ENCODE results near the gene ODAD4. TPM values are rescaled to one million over a fixed set of nuclear protein-coding genes. Genes with fewer than 3 reads are reported as not detected.
A peak's percentile ranks its signal among the peaks of the same experiment; 100 is the strongest.

ODAD4 gene
- total and polyA plus RNA-seq, 4 donors = 0.07 to 1.0 (median 0.23) TPM

- peaks cover 17 to 44% (median 33%) of the 10 kb centered on the region in 4 donors for H3K36me3 ChIP-seq (ENCODE audit: control insufficient read depth in 4 of 4, insufficient read depth in 3 of 4, low read depth in 1 of 4, low read length in 3 of 4)
- H3K27ac ChIP-seq (ENCODE audit: low read depth in 1 of 2, low read length in 2 of 2) = peak overlapping the region; percentile 62 to 79
- H3K4me1 ChIP-seq (ENCODE audit: control insufficient read depth in 4 of 4, insufficient read depth in 4 of 4, low read length in 3 of 4) = peaks cover 11 to 44% (median 31%) of the 10 kb centered on the region in 4 donors
- WGBS = 39% methylated on average over 11 of the region's 11 CpGs
- peak in 1 of 2 donors; percentile 19 for TF ChIP-seq RAD21 (IDR thresholded peaks at IDR 0.05)
- TF ChIP-seq EGR1 (IDR thresholded peaks at IDR 0.05; ENCODE audit: low read depth in 2 of 2) = peak; percentile 40 to 58
- TF ChIP-seq HNF4A (conservative IDR thresholded peaks at IDR 0.05) = peak; percentile 16 to 20
- TF ChIP-seq, protein P1, sequence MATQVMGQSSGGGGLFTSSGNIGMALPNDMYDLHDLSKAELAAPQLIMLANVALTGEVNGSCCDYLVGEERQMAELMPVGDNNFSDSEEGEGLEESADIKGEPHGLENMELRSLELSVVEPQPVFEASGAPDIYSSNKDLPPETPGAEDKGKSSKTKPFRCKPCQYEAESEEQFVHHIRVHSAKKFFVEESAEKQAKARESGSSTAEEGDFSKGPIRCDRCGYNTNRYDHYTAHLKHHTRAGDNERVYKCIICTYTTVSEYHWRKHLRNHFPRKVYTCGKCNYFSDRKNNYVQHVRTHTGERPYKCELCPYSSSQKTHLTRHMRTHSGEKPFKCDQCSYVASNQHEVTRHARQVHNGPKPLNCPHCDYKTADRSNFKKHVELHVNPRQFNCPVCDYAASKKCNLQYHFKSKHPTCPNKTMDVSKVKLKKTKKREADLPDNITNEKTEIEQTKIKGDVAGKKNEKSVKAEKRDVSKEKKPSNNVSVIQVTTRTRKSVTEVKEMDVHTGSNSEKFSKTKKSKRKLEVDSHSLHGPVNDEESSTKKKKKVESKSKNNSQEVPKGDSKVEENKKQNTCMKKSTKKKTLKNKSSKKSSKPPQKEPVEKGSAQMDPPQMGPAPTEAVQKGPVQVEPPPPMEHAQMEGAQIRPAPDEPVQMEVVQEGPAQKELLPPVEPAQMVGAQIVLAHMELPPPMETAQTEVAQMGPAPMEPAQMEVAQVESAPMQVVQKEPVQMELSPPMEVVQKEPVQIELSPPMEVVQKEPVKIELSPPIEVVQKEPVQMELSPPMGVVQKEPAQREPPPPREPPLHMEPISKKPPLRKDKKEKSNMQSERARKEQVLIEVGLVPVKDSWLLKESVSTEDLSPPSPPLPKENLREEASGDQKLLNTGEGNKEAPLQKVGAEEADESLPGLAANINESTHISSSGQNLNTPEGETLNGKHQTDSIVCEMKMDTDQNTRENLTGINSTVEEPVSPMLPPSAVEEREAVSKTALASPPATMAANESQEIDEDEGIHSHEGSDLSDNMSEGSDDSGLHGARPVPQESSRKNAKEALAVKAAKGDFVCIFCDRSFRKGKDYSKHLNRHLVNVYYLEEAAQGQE (IDR thresholded peaks at IDR 0.05) = no peak
- peak; percentile 23 for TF ChIP-seq SP1 (IDR thresholded peaks at IDR 0.05)
- peak in 1 of 2 donors; percentile 25 for TF ChIP-seq RXRA (IDR thresholded peaks at IDR 0.05)
- no peak for TF ChIP-seq HNF4G (IDR thresholded peaks at IDR 0.05)
- TF ChIP-seq YY1 (IDR thresholded peaks at IDR 0.05) = peak; percentile 16
- no peak for DNase-seq (ENCODE audit: low spot score)
- no peaks in the 10 kb centered on the region for H3K27me3 ChIP-seq (ENCODE audit: control insufficient read depth in 4 of 4, insufficient read depth in 4 of 4, low read length in 3 of 4)
- no peak overlapping the region for H3K4me3 ChIP-seq (ENCODE audit: low read depth in 1 of 3, low read length in 3 of 3)
- no peaks in the 10 kb centered on the region for H3K9me3 ChIP-seq (ENCODE audit: control insufficient read depth in 4 of 4, low read length in 3 of 4)
- peak overlapping the region; percentile 51 to 78 for H3K9ac ChIP-seq (ENCODE audit: low read depth in 1 of 2, low read length in 2 of 2)
Measured at GRCh38 chr17:41976142-41976768, 45.8 kb downstream of the ODAD4 start.

GRCh38 chr17:41977991-41978390 lies 47.6 kb downstream of the ODAD4 start:
- Histone ChIP-seq H3K4me3 (ENCODE audit: low read depth in 1 of 3, low read length in 3 of 3) (no peak overlapping the region), H3K4me1 (ENCODE audit: control insufficient read depth in 4 of 4, insufficient read depth in 4 of 4, low read length in 3 of 4) (peaks cover 9 to 29% (median 21%) of the 10 kb centered on the region in 4 donors), H3K9me3 (ENCODE audit: control insufficient read depth in 4 of 4, low read length in 3 of 4) (no peaks in the 10 kb centered on the region), H3K9ac (ENCODE audit: low read depth in 1 of 2, low read length in 2 of 2) (no peak overlapping the region), H3K27me3 (ENCODE audit: control insufficient read depth in 4 of 4, insufficient read depth in 4 of 4, low read length in 3 of 4) (no peaks in the 10 kb centered on the region), H3K27ac (ENCODE audit: low read depth in 1 of 2, low read length in 2 of 2) (no peak overlapping the region), H3K36me3 (ENCODE audit: control insufficient read depth in 4 of 4, insufficient read depth in 3 of 4, low read depth in 1 of 4, low read length in 3 of 4) (peaks cover 19 to 55% (median 42%) of the 10 kb centered on the region in 4 donors)
- WGBS = 94% methylated on average over 4 of the region's 4 CpGs
- TF ChIP-seq JUND (IDR thresholded peaks at IDR 0.05) = no peak
- TF ChIP-seq RXRA (IDR thresholded peaks at IDR 0.05) = no peak
- TF ChIP-seq, protein P2, sequence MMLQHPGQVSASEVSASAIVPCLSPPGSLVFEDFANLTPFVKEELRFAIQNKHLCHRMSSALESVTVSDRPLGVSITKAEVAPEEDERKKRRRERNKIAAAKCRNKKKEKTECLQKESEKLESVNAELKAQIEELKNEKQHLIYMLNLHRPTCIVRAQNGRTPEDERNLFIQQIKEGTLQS (IDR thresholded peaks at IDR 0.05) = no peak
- TF ChIP-seq RAD21 (IDR thresholded peaks at IDR 0.05) = no peak
- no peak for TF ChIP-seq FOXA1 (IDR thresholded peaks at IDR 0.05)
- TF ChIP-seq CTCF (IDR thresholded peaks at IDR 0.05; ENCODE audit: low read depth, low read length, missing input control) = no peak
- TF ChIP-seq, protein P1 (IDR thresholded peaks at IDR 0.05) = no peak
- TF ChIP-seq ZBTB33 (IDR thresholded peaks at IDR 0.05) = no peak
- no peak for TF ChIP-seq GABPA (IDR thresholded peaks at IDR 0.05 in 1 of 2, conservative IDR thresholded peaks at IDR 0.05 in 1 of 2)
- no peak for TF ChIP-seq SP1 (IDR thresholded peaks at IDR 0.05)
- TF ChIP-seq FOXA2 (IDR thresholded peaks at IDR 0.05) = no peak
- no peak for TF ChIP-seq MAX (IDR thresholded peaks at IDR 0.05)
- no peak for TF ChIP-seq TAF1 (conservative IDR thresholded peaks at IDR 0.05)
- no peak for TF ChIP-seq YY1 (IDR thresholded peaks at IDR 0.05)
- TF ChIP-seq NR2F2 (IDR thresholded peaks at IDR 0.05) = no peak
- no peak for TF ChIP-seq HNF4A (conservative IDR thresholded peaks at IDR 0.05)
- TF ChIP-seq EGR1 (IDR thresholded peaks at IDR 0.05; ENCODE audit: low read depth in 2 of 2) = no peak
- TF ChIP-seq HNF4G (IDR thresholded peaks at IDR 0.05) = no peak
- no peak for DNase-seq (ENCODE audit: low spot score)

Measured in liver (tissue), 9 donors.